Natural killer cell treated with Interleukin-12 subunit alpha and Interleukin-12 subunit beta and Interleukin-15 and Interleukin-18, amount 100 ng/mL, for 72 hours (primary cell): ENCODE data around the gene CAPNS2. TPM values are rescaled to one million over a fixed set of nuclear protein-coding genes. Genes with fewer than 3 reads are reported as not detected.

Experiments used
- ATAC-seq, 2 donors: fragments of 150-1000 bp; cut with Tn5 transposase in 1 of 2; sonication (Bioruptor Pico), chemical (Tn5 transposase) in 1 of 2; 2 replicates each; pipeline ENCODE4 v1.10.0; 2021
- DNase-seq: peaks from one replicate; pipeline ENCODE4 v3.0.0; 2022; ENCODE audit warnings: low spot score
- H3K27ac Mint-ChIP-seq, 2 donors: 1 replicate in 1 of 2; 2 replicates in 1 of 2; pipeline ENCODE4 v1.8.0; 2022; ENCODE audit warnings: mixed read lengths in 2 of 2, mild to moderate bottlenecking in 1 of 2, moderate library complexity in 1 of 2
- H3K27me3 Mint-ChIP-seq, 2 donors: 1 replicate in 1 of 2; 2 replicates in 1 of 2; pipeline ENCODE4 v1.8.0; 2022; ENCODE audit warnings: mixed read lengths in 2 of 2
- H3K36me3 Mint-ChIP-seq: one replicate; pipeline ENCODE4 v1.8.0; 2022; ENCODE audit warnings: mixed read lengths
- H3K4me1 Mint-ChIP-seq, 2 donors: 1 replicate in 1 of 2; 2 replicates in 1 of 2; pipeline ENCODE4 v1.8.0; 2022; ENCODE audit warnings: low read depth in 2 of 2, mixed read lengths in 2 of 2, mild to moderate bottlenecking in 1 of 2
- H3K4me3 Mint-ChIP-seq: one replicate; pipeline ENCODE4 v1.8.0; 2022; ENCODE audit warnings: mixed read lengths
- H3K9me3 Mint-ChIP-seq: 2 replicates; pipeline ENCODE4 v1.8.0; 2022; ENCODE audit warnings: mixed read lengths
- total RNA-seq, 2 donors: library from RNA; stranded (reverse); gene quantifications; one replicate each; pipeline ENCODE4 v1.2.3, GENCODE V29; 2022

The CAPNS2 gene
- total RNA-seq, 2 donors from 2014 or later = not detected

GRCh38 chr16:55555436-55555835, 11.0 kb upstream of the CAPNS2 start:
- DNase-seq (no peak), ATAC-seq (no peak)
- Mint-ChIP-seq H3K4me1 (no peaks in the 10 kb centered on the region), H3K27me3 (peaks cover 4 to 24% of the 10 kb centered on the region in 2 donors), H3K4me3 (no peak overlapping the region), H3K9me3 (peaks cover 5% of the 10 kb centered on the region), H3K27ac (no peak overlapping the region), H3K36me3 (no peaks in the 10 kb centered on the region)

- no peak for ATAC-seq
- Mint-ChIP-seq H3K36me3 (no peaks in the 10 kb centered on the region), H3K9me3 (peaks cover 8% of the 10 kb centered on the region), H3K4me3 (no peak overlapping the region), H3K27me3 (peaks cover 7 to 30% of the 10 kb centered on the region in 2 donors), H3K4me1 (no peaks in the 10 kb centered on the region), H3K27ac (no peak overlapping the region)
- no peak for DNase-seq
Observed at GRCh38 chr16:55557186-55557585, 9.3 kb upstream of the CAPNS2 start.

GRCh38 chr16:55559233-55559632, 7.3 kb upstream of the CAPNS2 start:
- H3K27me3 Mint-ChIP-seq = peaks cover 5 to 41% of the 10 kb centered on the region in 2 donors
- peaks cover 5% of the 10 kb centered on the region for H3K9me3 Mint-ChIP-seq
- H3K36me3 Mint-ChIP-seq = no peaks in the 10 kb centered on the region
- no peak for DNase-seq
- ATAC-seq = no peak
- H3K4me1 Mint-ChIP-seq = no peaks in the 10 kb centered on the region
- H3K27ac Mint-ChIP-seq = no peak overlapping the region
- H3K4me3 Mint-ChIP-seq = no peak overlapping the region

- H3K4me3 Mint-ChIP-seq = no peak overlapping the region
- no peak overlapping the region for H3K27ac Mint-ChIP-seq
- ATAC-seq = no peak
- peaks cover 5 to 44% of the 10 kb centered on the region in 2 donors for H3K27me3 Mint-ChIP-seq
- DNase-seq = no peak
- no peaks in the 10 kb centered on the region for H3K36me3 Mint-ChIP-seq
- no peaks in the 10 kb centered on the region for H3K4me1 Mint-ChIP-seq
- H3K9me3 Mint-ChIP-seq = peaks cover 5% of the 10 kb centered on the region
Observed at GRCh38 chr16:55559933-55560516, 6.5 kb upstream of the CAPNS2 start.

GRCh38 chr16:55561319-55561848, 5.1 kb upstream of the CAPNS2 start:
- H3K9me3 Mint-ChIP-seq = peaks cover 5% of the 10 kb centered on the region
- H3K4me3 Mint-ChIP-seq = no peak overlapping the region
- no peak for ATAC-seq
- no peak for DNase-seq
- no peak overlapping the region for H3K27ac Mint-ChIP-seq
- H3K27me3 Mint-ChIP-seq = peaks cover 5 to 44% of the 10 kb centered on the region in 2 donors
- no peaks in the 10 kb centered on the region for H3K36me3 Mint-ChIP-seq
- no peaks in the 10 kb centered on the region for H3K4me1 Mint-ChIP-seq

GRCh38 chr16:55562936-55563335, 3.5 kb upstream of the CAPNS2 start:
- Mint-ChIP-seq H3K9me3 (peaks cover 3% of the 10 kb centered on the region), H3K4me1 (no peaks in the 10 kb centered on the region), H3K27me3 (peaks cover 3 to 32% of the 10 kb centered on the region in 2 donors), H3K36me3 (no peaks in the 10 kb centered on the region), H3K4me3 (no peak overlapping the region), H3K27ac (no peak overlapping the region)
- ATAC-seq (no peak), DNase-seq (no peak)

- H3K4me1 Mint-ChIP-seq = no peaks in the 10 kb centered on the region
- ATAC-seq (no peak), DNase-seq (no peak)
- no peak overlapping the region for H3K4me3 Mint-ChIP-seq
- peaks cover 3 to 32% of the 10 kb centered on the region in 2 donors for H3K27me3 Mint-ChIP-seq
- no peaks in the 10 kb centered on the region for H3K36me3 Mint-ChIP-seq
- H3K27ac Mint-ChIP-seq = no peak overlapping the region
- H3K9me3 Mint-ChIP-seq = peaks cover 3% of the 10 kb centered on the region
Observed at GRCh38 chr16:55563797-55564196, 2.7 kb upstream of the CAPNS2 start.

- no peak for ATAC-seq
- Mint-ChIP-seq H3K36me3 (no peaks in the 10 kb centered on the region), H3K27ac (no peak overlapping the region), H3K4me3 (no peak overlapping the region), H3K27me3 (peaks cover 3 to 30% of the 10 kb centered on the region in 2 donors), H3K4me1 (no peaks in the 10 kb centered on the region), H3K9me3 (peaks cover 3% of the 10 kb centered on the region)
- no peak for DNase-seq
Observed at GRCh38 chr16:55565086-55565485, 1.4 kb upstream of the CAPNS2 start.

GRCh38 chr16:55567382-55567781, 898 bp downstream of the CAPNS2 start:
- Mint-ChIP-seq H3K4me3 (no peak overlapping the region), H3K9me3 (no peaks in the 10 kb centered on the region), H3K4me1 (no peaks in the 10 kb centered on the region), H3K27ac (no peak overlapping the region), H3K36me3 (no peaks in the 10 kb centered on the region), H3K27me3 (peaks cover 0 to 19% of the 10 kb centered on the region in 2 donors)
- DNase-seq = no peak
- ATAC-seq = no peak

- Mint-ChIP-seq H3K27me3 (peaks cover 0 to 13% of the 10 kb centered on the region in 2 donors), H3K36me3 (no peaks in the 10 kb centered on the region), H3K4me1 (no peaks in the 10 kb centered on the region), H3K27ac (no peak overlapping the region), H3K9me3 (no peaks in the 10 kb centered on the region), H3K4me3 (no peak overlapping the region)
- no peak for DNase-seq
- ATAC-seq = no peak
Observed at GRCh38 chr16:55568207-55568606, 1.7 kb downstream of the CAPNS2 start.

GRCh38 chr16:55569025-55569424, 2.5 kb downstream of the CAPNS2 start:
- Mint-ChIP-seq H3K4me1 (no peaks in the 10 kb centered on the region), H3K27me3 (peaks cover 3 to 12% of the 10 kb centered on the region in 2 donors), H3K36me3 (no peaks in the 10 kb centered on the region), H3K9me3 (no peaks in the 10 kb centered on the region), H3K4me3 (no peak overlapping the region), H3K27ac (no peak overlapping the region)
- no peak for ATAC-seq
- DNase-seq = no peak

- no peak for DNase-seq
- H3K9me3 Mint-ChIP-seq = no peaks in the 10 kb centered on the region
- H3K27ac Mint-ChIP-seq = no peak overlapping the region
- H3K4me3 Mint-ChIP-seq = no peak overlapping the region
- no peak for ATAC-seq
- H3K27me3 Mint-ChIP-seq = peaks cover 3 to 8% of the 10 kb centered on the region in 2 donors
- H3K36me3 Mint-ChIP-seq = no peaks in the 10 kb centered on the region
- H3K4me1 Mint-ChIP-seq = no peaks in the 10 kb centered on the region
Observed at GRCh38 chr16:55570159-55570558, 3.7 kb downstream of the CAPNS2 start.

GRCh38 chr16:55571191-55571897, 4.9 kb downstream of the CAPNS2 start:
- no peaks in the 10 kb centered on the region for H3K4me1 Mint-ChIP-seq
- H3K4me3 Mint-ChIP-seq = no peak overlapping the region
- DNase-seq (no peak), ATAC-seq (no peak)
- H3K27me3 Mint-ChIP-seq = peaks cover 3 to 8% of the 10 kb centered on the region in 2 donors
- no peaks in the 10 kb centered on the region for H3K9me3 Mint-ChIP-seq
- H3K27ac Mint-ChIP-seq = no peak overlapping the region
- H3K36me3 Mint-ChIP-seq = no peaks in the 10 kb centered on the region

- DNase-seq (no peak), ATAC-seq (no peak)
- H3K4me3 Mint-ChIP-seq = no peak overlapping the region
- H3K36me3 Mint-ChIP-seq = no peaks in the 10 kb centered on the region
- no peak overlapping the region for H3K27ac Mint-ChIP-seq
- no peaks in the 10 kb centered on the region for H3K9me3 Mint-ChIP-seq
- H3K27me3 Mint-ChIP-seq = peaks cover 3 to 8% of the 10 kb centered on the region in 2 donors
- H3K4me1 Mint-ChIP-seq = no peaks in the 10 kb centered on the region
Observed at GRCh38 chr16:55572439-55572838, 6.0 kb downstream of the CAPNS2 start.
